Renal cortical epithelial cell (primary cell): ENCODE data around the gene APOH. TPM values are rescaled to one million over a fixed set of nuclear protein-coding genes. Genes with fewer than 3 reads are reported as not detected.
"Not testable (repeated sequence)": the region's sequence is repeated elsewhere in the genome, so short reads cannot be mapped to it uniquely, and the experiment has no call there.

ENCODE experiments used
- DNase-seq: peaks from one replicate; pipeline ENCODE4 v3.0.0-alpha.2; 2011; ENCODE audit warnings: low read depth
- total RNA-seq: library from RNA; depleted of rRNA; stranded (reverse); fragments of >200 nt; gene quantifications from 2 replicates; pipeline ENCODE4 v1.2.3, GENCODE V29; 2014

The APOH gene, protein sequence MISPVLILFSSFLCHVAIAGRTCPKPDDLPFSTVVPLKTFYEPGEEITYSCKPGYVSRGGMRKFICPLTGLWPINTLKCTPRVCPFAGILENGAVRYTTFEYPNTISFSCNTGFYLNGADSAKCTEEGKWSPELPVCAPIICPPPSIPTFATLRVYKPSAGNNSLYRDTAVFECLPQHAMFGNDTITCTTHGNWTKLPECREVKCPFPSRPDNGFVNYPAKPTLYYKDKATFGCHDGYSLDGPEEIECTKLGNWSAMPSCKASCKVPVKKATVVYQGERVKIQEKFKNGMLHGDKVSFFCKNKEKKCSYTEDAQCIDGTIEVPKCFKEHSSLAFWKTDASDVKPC
- total RNA-seq: 0.10 TPM in 1 of 2 replicates, not detected in the other

GRCh38 chr17:66228887-66229782, at the start of gene APOH:
TSS of gene APOH (minus strand) at chr17:66229415. CDS start at chr17:66229379, 36 bp downstream.
- DNase-seq: peak; percentile 63

GRCh38 chr17:66277191-66277590, 48.0 kb upstream of the APOH start:
- no peak for DNase-seq

- DNase-seq: peak; percentile 36
These were observed 47.2 kb upstream of the APOH start for GRCh38 chr17:66276328-66276937.

DNA sequence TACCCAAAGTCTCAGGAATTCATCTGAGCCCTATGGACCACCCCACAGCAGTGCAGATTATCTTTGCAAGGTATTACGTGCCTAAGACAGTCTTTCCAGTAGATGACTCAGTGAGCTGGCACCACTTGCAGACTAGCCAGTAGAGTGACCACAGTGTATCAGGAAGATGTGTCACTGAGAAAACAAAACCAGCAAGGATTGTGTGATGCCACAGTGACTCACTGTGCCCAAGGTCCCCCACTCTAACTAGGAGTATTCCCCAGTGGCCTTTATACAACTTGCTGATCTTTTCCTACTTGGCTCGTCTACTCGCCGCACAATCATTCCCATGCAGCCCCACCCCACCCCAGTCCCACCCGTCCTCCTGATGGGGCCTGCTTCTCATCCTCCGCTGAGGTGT, 46.4 kb upstream of the APOH start:
- DNase-seq: peak; percentile 96

DNA sequence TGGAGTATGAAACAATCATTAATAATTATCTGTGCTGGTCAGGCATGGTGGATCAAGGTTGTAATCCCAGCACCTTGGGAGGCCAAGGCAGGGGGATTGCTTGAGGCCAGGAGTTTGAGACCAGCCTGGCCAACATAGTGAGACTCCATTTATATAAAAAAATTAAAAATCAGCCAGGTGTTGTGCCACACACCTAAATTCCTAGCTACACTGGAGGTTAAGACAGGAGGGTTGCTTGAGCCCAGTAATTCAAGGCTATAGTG, 44.3 kb upstream of the APOH start:
- DNase-seq: no peak

DNA sequence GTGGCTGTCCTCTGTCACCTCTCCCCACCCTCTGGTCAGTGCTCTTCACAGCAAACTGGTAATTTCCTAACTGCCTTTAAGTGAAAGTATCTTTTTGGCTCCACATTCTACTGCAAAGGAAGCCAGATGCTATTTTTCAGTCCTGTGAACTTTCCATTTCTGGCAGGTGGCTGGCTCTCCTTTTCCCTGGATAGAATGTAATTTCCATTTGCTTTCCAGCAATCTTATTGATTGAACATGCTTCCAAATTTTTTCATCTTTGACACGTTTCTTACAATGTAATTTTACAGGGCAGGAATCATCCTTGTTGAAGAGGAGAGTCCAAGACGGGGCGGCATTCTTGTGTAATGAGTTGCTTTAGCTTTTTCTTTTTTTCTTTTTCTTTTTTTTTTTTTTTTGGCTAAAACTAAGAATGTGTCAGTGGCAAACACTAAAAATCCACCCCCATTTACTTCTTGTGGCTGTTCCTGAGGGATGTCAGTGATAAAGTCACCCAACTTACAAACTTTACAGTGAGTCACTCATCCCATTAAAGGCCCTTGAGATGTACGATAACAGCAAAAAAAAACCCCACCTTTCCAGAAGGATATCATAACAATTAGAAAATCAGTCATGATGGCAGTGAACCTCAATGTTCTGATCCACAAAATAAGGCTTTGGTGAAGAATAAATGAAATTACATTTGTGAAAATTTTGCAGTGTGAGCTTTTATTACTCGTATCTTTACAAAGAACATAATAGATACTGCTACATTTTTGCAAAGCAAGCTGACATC, 43.8 kb upstream of the APOH start:
- DNase-seq: peak; percentile 77

GRCh38 chr17:66271512-66271911, 42.3 kb upstream of the APOH start:
- DNase-seq: no peak

DNA sequence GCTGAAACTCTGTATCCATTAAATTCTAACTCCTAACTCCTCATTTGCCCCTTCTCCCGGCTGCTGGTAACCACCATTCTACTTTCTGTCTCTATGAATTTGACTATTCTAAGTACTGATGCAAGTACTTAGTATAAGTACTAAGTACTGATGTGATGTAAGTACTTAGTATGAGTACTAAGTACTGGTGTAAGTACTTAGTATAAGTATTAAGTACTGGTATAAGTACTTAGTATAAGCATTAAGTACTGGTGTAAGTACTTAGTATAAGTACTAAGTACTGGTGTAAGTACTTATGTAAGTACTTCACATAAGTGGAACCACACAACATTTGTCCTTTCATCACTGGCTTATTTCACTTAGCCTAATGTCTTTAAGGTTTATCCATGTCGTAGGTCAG, 40.9 kb upstream of the APOH start:
- no peak for DNase-seq

DNA sequence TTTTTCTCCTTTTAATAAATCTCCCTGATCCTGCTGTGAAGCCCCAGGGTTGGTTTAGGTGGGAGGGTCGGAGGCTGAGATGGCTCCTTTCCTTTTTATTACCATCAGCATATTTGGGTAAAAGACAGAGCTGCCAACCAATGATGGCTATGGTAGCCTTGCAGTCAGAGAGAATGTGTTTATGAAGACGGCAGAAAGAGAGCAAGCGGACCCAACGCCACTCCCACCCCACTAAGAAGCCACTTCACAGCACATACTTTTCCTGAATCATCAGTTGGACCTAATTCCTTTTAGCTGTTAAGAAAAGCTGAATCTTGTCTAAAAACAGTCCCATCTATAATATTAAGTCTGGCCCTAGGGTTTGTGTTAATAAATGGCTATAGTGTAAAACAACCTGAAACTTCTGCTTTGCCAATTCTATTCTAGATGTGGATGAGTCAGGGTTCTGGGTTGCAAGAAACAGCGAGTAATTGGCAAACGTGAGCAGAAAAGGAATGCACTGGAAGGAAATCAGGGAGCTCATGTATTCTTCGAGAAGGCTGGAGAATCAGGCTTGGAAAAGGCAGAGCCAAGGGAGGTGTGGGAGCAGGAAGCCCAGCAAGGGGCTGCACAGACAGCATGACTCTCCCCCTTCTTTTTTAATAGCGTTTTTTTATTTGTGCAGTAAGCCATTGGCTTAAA, 39.2 kb upstream of the APOH start:
- DNase-seq: peak; percentile 87

DNA sequence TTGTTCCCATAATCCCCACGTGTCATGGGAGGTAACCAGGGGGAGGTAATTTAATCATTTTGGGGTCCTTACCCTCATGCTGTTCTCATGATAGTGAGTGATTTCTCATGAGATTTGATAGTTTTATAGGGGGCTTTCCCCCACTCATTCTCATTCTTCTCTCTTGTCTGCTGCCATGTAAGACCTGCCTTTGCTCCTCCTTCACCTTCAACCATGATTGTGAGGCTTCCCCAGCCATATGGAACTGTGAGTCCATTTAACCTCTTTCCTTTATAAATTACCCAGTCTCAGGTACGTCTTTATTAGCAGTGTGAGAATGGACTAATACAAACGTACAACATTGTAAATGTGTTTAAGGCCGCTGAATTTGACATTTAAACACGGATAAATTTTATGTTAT, 35.5 kb upstream of the APOH start:
- no peak for DNase-seq

DNA sequence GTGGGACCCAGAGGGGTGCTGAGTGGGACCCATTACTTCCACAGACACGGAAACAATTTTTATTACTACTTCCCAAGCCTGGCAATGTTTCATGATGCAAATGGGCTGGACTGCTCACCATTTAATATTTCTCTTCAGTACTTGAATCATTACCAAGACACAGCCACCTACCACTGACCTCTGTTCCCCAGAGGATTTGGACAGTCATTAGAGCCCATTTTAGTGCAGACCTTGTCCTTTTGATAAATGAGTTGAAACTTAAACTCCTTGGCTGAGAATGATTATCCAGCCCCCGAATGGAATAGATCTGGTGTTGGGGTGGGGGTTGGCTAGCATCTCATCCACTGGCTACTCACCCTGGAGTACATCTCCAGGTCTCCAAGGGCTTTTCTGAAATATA, 33.6 kb upstream of the APOH start:
- no peak for DNase-seq

DNA sequence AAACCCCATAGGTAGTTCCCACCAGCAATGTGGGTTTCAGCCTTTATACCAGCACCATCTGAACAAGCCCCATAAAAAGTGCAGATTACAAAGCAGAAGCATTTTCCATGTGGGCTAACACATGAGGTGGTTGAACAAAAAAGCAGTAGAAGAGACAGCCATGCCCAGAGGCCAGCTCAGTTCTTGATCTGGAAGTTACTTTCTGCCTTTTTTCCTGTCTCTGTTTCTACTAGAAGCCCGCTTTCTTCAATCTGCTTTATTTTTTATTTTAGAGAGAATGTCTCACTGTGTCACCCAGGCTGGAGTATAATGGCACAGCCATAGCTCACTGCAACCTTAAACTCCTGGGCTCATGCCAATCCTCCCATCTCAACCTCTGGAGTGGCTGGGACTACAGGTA, 31.5 kb upstream of the APOH start:
- no peak for DNase-seq

DNA sequence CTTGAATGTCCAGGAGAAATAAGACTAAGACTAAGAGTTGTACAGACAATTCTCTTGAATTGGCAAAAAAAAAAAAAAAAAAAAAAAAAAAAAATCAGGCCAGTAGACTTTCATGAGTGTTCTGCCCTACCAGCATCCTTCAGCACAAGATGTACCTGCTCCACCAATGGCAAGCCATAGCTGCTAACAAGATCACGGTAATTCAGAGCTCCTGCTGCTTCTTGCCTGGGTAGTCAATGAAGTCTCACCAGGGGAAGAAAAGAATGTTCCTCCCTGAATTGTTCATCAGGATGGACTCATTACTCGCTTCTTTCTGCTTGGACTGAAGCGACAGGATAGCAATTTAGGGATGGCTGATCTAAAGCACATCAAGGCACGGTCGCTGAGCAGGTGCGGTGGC, 31.1 kb upstream of the APOH start:
- no peak for DNase-seq

- DNase-seq: no peak
These were observed 26.3 kb upstream of the APOH start for GRCh38 chr17:66255527-66255971.

GRCh38 chr17:66255112-66255511, 25.9 kb upstream of the APOH start:
- DNase-seq: peak; percentile 80

DNA sequence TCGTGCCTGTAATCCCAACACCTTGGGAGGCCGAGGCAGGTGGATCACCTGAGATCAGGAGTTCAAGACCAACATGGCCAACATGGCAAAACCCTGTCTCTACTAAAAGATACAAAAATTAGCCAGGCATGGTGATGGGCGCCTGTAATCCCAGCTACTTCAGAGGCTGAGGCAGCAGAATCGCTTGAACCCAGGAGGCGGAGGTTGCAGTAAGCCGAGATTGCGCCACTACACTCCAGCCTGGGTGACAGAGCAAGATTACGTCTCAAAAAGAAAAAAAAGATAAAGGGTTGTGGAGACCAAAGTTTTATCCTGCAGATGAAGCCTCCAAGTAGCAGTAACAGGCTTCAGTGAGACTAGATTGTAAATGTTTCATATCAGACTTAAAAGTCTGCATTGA, 24.2 kb upstream of the APOH start:
- DNase-seq: not testable (repeated sequence)

GRCh38 chr17:66250686-66251085, 21.5 kb upstream of the APOH start:
- DNase-seq: no peak

DNA sequence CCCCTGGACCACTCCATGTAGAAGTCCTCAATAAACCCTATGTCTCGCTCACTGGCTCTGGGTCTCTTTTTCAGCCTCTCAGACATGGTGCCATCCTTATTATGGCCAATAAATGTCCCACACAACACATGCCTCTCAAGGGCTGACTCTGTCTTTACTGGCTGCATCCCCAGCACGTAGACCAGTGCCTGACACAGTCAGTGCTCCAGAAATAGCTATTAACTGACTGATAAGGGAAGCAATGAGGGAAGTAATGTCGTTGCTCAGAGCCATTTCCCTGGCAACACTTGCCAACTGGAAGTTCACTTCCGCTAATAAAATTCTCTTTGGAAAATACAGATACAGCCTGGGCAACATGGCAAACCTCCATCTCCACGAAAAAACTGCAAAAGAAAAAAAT, 19.1 kb upstream of the APOH start:
- DNase-seq: no peak

GRCh38 chr17:66241839-66242238, 12.6 kb upstream of the APOH start:
- DNase-seq: no peak

DNA sequence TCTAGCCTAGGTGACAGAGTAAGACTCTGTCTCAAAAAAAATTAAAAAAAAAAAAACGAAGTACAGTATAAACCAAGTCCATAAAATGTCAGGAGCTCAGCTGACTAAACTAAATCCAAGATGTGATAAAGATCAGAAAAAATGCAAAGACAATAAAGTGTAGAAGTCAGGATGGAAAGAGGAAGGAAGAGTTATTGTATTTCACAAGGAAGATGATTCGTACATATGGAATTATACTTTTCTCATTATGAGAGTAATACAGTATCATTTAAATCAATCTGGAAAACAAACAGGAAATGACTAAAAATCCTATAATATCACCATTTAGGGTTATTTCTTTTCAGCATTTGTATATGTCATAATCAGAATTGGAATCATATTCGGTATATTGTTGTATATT, 11.4 kb upstream of the APOH start:
- peak; percentile 7 for DNase-seq

GRCh38 chr17:66240013-66240412, 10.8 kb upstream of the APOH start:
- no peak for DNase-seq
